Kidney capillary endothelial cell (primary cell): ENCODE measurements around the gene PIK3R6.

Experiments used
- DNase-seq: peaks from one replicate; pipeline ENCODE4 v3.0.0-alpha.2; 2018; ENCODE audit warnings: low spot score

Gene PIK3R6

GRCh38 chr17:8867361-8867981, at the start of gene PIK3R6:
Gene PIK3R6 (minus strand): TSS chr17:8867674. CDS start chr17:8849794, 17,880 bp downstream.
- no peak for DNase-seq

- DNase-seq: no peak
Measured at GRCh38 chr17:8916466-8916865, 49.0 kb upstream of the PIK3R6 start.

- no peak for DNase-seq
Measured at GRCh38 chr17:8914554-8914953, 47.1 kb upstream of the PIK3R6 start.

GRCh38 chr17:8913879-8914278, 46.4 kb upstream of the PIK3R6 start:
- no peak for DNase-seq

GRCh38 chr17:8913091-8913490, 45.6 kb upstream of the PIK3R6 start:
- no peak for DNase-seq

GRCh38 chr17:8912084-8912981, 44.9 kb upstream of the PIK3R6 start:
- DNase-seq: no peak

- DNase-seq: no peak
Measured at GRCh38 chr17:8910969-8911604, 43.6 kb upstream of the PIK3R6 start.

GRCh38 chr17:8909586-8910270, 42.3 kb upstream of the PIK3R6 start:
- no peak for DNase-seq

- DNase-seq: no peak
Measured at GRCh38 chr17:8905331-8905730, 37.9 kb upstream of the PIK3R6 start.

- no peak for DNase-seq
Measured at GRCh38 chr17:8904686-8905085, 37.2 kb upstream of the PIK3R6 start.

- DNase-seq: no peak
Measured at GRCh38 chr17:8904201-8904600, 36.7 kb upstream of the PIK3R6 start.

GRCh38 chr17:8900626-8901585, 33.4 kb upstream of the PIK3R6 start:
- DNase-seq: no peak

GRCh38 chr17:8900207-8900606, 32.7 kb upstream of the PIK3R6 start:
- no peak for DNase-seq

GRCh38 chr17:8898636-8899035, 31.2 kb upstream of the PIK3R6 start:
- no peak for DNase-seq

GRCh38 chr17:8898126-8898525, 30.7 kb upstream of the PIK3R6 start:
- DNase-seq: no peak

- no peak for DNase-seq
Measured at GRCh38 chr17:8896641-8897635, 29.5 kb upstream of the PIK3R6 start.

- no peak for DNase-seq
Measured at GRCh38 chr17:8896087-8896486, 28.6 kb upstream of the PIK3R6 start.

- peak; percentile 51 for DNase-seq
Measured at GRCh38 chr17:8894673-8895578, 27.5 kb upstream of the PIK3R6 start.

GRCh38 chr17:8894202-8894671, 26.8 kb upstream of the PIK3R6 start:
- DNase-seq: no peak
